Liver (tissue), 9 donors: ENCODE measurements around the gene OGFR. TPM values are rescaled to one million over a fixed set of nuclear protein-coding genes. Genes with fewer than 3 reads are reported as not detected.

Experiments used
- DNase-seq: peaks from one replicate; pipeline ENCODE4 v3.0.0-alpha.2; 2017; ENCODE audit warnings: low spot score
- H3K27ac ChIP-seq, 2 donors: one replicate each; pipeline ENCODE4 v1.7.0; 2013; ENCODE audit warnings: inconsistent platforms in 2 of 2, low read length in 2 of 2, control low read depth in 1 of 2, low read depth in 1 of 2, mild to moderate bottlenecking in 1 of 2
- H3K27me3 ChIP-seq, 4 donors: one replicate each; pipeline versions ENCODE4 v1.6.1 to v1.7.0; 2013; ENCODE audit warnings: low read length in 3 of 4, inconsistent platforms in 1 of 4, mild to moderate bottlenecking in 1 of 4, moderate library complexity in 1 of 4; ENCODE audit not compliant: control insufficient read depth in 4 of 4, insufficient read depth in 4 of 4
- H3K36me3 ChIP-seq, 4 donors: one replicate each; pipeline versions ENCODE4 v1.6.1 to v1.7.0; 2013; ENCODE audit warnings: low read length in 3 of 4, mild to moderate bottlenecking in 3 of 4, low read depth in 1 of 4, moderate library complexity in 1 of 4; ENCODE audit not compliant: control insufficient read depth in 4 of 4, insufficient read depth in 3 of 4
- H3K4me1 ChIP-seq, 4 donors: one replicate each; pipeline versions ENCODE4 v1.6.1 to v1.7.0; 2013; ENCODE audit warnings: low read length in 3 of 4, mild to moderate bottlenecking in 3 of 4, moderate library complexity in 1 of 4; ENCODE audit not compliant: control insufficient read depth in 4 of 4, insufficient read depth in 4 of 4
- H3K4me3 ChIP-seq, 3 donors: one replicate each; pipeline versions ENCODE4 v1.6.1 to v1.7.0; 2013; ENCODE audit warnings: low read length in 3 of 3, control low read depth in 1 of 3, low read depth in 1 of 3, mild to moderate bottlenecking in 1 of 3
- H3K9ac ChIP-seq, 2 donors: one replicate each; pipeline ENCODE4 v1.7.0; 2013; ENCODE audit warnings: low read length in 2 of 2, mild to moderate bottlenecking in 2 of 2, moderate library complexity in 2 of 2, control low read depth in 1 of 2, low read depth in 1 of 2
- H3K9me3 ChIP-seq, 4 donors: one replicate each; pipeline versions ENCODE4 v1.6.1 to v1.7.0; 2013; ENCODE audit warnings: low read length in 3 of 4; ENCODE audit not compliant: control insufficient read depth in 4 of 4
- ATF3 ChIP-seq: IDR thresholded peaks from 2 replicates; pipeline ENCODE4 v1.6.1; 2016; ENCODE audit warnings: antibody characterized with exemption
- CTCF ChIP-seq: fragments of 150-350 bp; IDR thresholded peaks from 2 replicates; pipeline ENCODE4 v1.5.1; 2017; ENCODE audit warnings: improper control_type of control experiment, low read depth, low read length; ENCODE audit not compliant: missing input control
- EGR1 ChIP-seq, 2 donors: IDR thresholded peaks; 2 replicates each; pipeline ENCODE4 v1.6.1; 2016 to 2018; ENCODE audit warnings: antibody characterized with exemption in 2 of 2, low read depth in 2 of 2
- FOXA1 ChIP-seq: IDR thresholded peaks from 2 replicates; pipeline ENCODE4 v1.6.1; 2016; ENCODE audit warnings: antibody characterized with exemption
- FOXA2 ChIP-seq: IDR thresholded peaks from 2 replicates; pipeline ENCODE4 v1.6.1; 2016; ENCODE audit warnings: antibody characterized with exemption
- GABPA ChIP-seq, 2 donors: IDR thresholded peaks in 1 of 2; conservative IDR thresholded peaks in 1 of 2; 2 replicates each; pipeline ENCODE4 v1.6.1; 2016; ENCODE audit warnings: antibody characterized with exemption in 2 of 2, mild to moderate bottlenecking in 1 of 2, moderate library complexity in 1 of 2
- HNF4A ChIP-seq, 2 donors: conservative IDR thresholded peaks; 2 replicates each; pipeline ENCODE4 v1.6.1; 2016; ENCODE audit warnings: antibody characterized with exemption in 2 of 2, mild to moderate bottlenecking in 2 of 2
- HNF4G ChIP-seq: IDR thresholded peaks from 2 replicates; pipeline ENCODE4 v1.6.1; 2016; ENCODE audit warnings: antibody characterized with exemption
- MAX ChIP-seq: IDR thresholded peaks from 2 replicates; pipeline ENCODE4 v1.6.1; 2016; ENCODE audit warnings: antibody characterized with exemption
- NR2F2 ChIP-seq: IDR thresholded peaks from 2 replicates; pipeline ENCODE4 v1.6.1; 2016; ENCODE audit warnings: antibody characterized with exemption
- RAD21 ChIP-seq, 2 donors: IDR thresholded peaks; 2 replicates each; pipeline ENCODE4 v1.6.1; 2016; ENCODE audit warnings: antibody characterized with exemption in 2 of 2, mild to moderate bottlenecking in 2 of 2
- REST ChIP-seq: IDR thresholded peaks from 2 replicates; pipeline ENCODE4 v1.6.1; 2016; ENCODE audit warnings: antibody characterized with exemption, mild to moderate bottlenecking
- RXRA ChIP-seq, 2 donors: IDR thresholded peaks; 2 replicates each; pipeline ENCODE4 v1.6.1; 2017 to 2018; ENCODE audit warnings: antibody characterized with exemption in 2 of 2, mild to moderate bottlenecking in 1 of 2
- TAF1 ChIP-seq: conservative IDR thresholded peaks from 2 replicates; pipeline ENCODE4 v1.6.1; 2016; ENCODE audit warnings: antibody characterized with exemption, mild to moderate bottlenecking
- ZBTB33 ChIP-seq: IDR thresholded peaks from 2 replicates; pipeline ENCODE4 v1.6.1; 2016; ENCODE audit warnings: antibody characterized with exemption
- WGBS: extraction: QIAGEN DNeasy Blood & Tissue Kit; methylation state at CpG from one replicate; pipeline ENCODE4 v1.1.7; 2013; 5-methylcytosine and 5-hydroxymethylcytosine counted together
- polyA plus RNA-seq, 2 donors: library from polyadenylated mRNA; stranded (reverse) in 1 of 2; unstranded in 1 of 2; fragments of 200-250 nt in 1 of 2; fragments of >200 nt in 1 of 2; fragmentation: Nextera tagmentation in 1 of 2; extraction: Ambion mirVana in 1 of 2; gene quantifications; one replicate each; pipeline versions ENCODE4 v1.2.1 to v1.2.3, GENCODE V29; 2013 to 2015
- total RNA-seq, 2 donors: library from RNA; depleted of rRNA; stranded (reverse); fragments of >200 nt; gene quantifications; one replicate each; pipeline ENCODE4 v1.2.3, GENCODE V29; 2014
- donor health status: healthy.
- donor health status: healthy.
- donor health status: healthy.
- donor health status: healthy.
- donor health status: healthy.

Gene OGFR
- total and polyA plus RNA-seq, 4 donors, result 5.9 to 59.4 (median 29.4) TPM

- H3K9ac ChIP-seq, result no peak overlapping the region
- H3K4me3 ChIP-seq, result no peak overlapping the region
- no peak overlapping the region for H3K27ac ChIP-seq
- H3K9me3 ChIP-seq, result no peaks in the 10 kb centered on the region
- WGBS, result 48% methylated on average over 10 of the region's 10 CpGs
- no peaks in the 10 kb centered on the region for H3K27me3 ChIP-seq
- no peak for TF ChIP-seq EGR1 (IDR thresholded peaks at IDR 0.05; ENCODE audit: low read depth in 2 of 2)
- TF ChIP-seq RAD21 (IDR thresholded peaks at IDR 0.05), result no peak
- no peak for TF ChIP-seq ATF3
- TF ChIP-seq HNF4A (conservative IDR thresholded peaks at IDR 0.05), result no peak
- TF ChIP-seq ZBTB33, result no peak
- no peak for DNase-seq
- no peaks in the 10 kb centered on the region for H3K36me3 ChIP-seq
- H3K4me1 ChIP-seq, result peaks cover 0 to 5% (median 2%) of the 10 kb centered on the region in 4 donors
These were observed 48.6 kb upstream of the OGFR start for GRCh38 chr20:62755817-62756724.

GRCh38 chr20:62758226-62758912, 46.3 kb upstream of the OGFR start:
- H3K4me1 ChIP-seq, result no peaks in the 10 kb centered on the region
- no peaks in the 10 kb centered on the region for H3K27me3 ChIP-seq
- no peaks in the 10 kb centered on the region for H3K36me3 ChIP-seq
- no peak overlapping the region for H3K4me3 ChIP-seq
- H3K9ac ChIP-seq, result no peak overlapping the region
- 86% methylated on average over 16 of the region's 16 CpGs for WGBS
- TF ChIP-seq GABPA (IDR thresholded peaks at IDR 0.05 in 1 of 2, conservative IDR thresholded peaks at IDR 0.05 in 1 of 2) (no peak), TAF1 (no peak), MAX (no peak), CTCF (no peak), NR2F2 (no peak), FOXA2 (no peak), RAD21 (IDR thresholded peaks at IDR 0.05) (no peak), HNF4A (conservative IDR thresholded peaks at IDR 0.05) (no peak), HNF4G (no peak), RXRA (IDR thresholded peaks at IDR 0.05) (no peak), ATF3 (no peak), FOXA1 (no peak), REST (no peak)
- no peak for DNase-seq
- no peak overlapping the region for H3K27ac ChIP-seq
- H3K9me3 ChIP-seq, result no peaks in the 10 kb centered on the region
